ENCODE results near the gene CAMK2G.
A peak's percentile ranks its signal among the peaks of the same experiment; 100 is the strongest.

The CAMK2G gene

DNA sequence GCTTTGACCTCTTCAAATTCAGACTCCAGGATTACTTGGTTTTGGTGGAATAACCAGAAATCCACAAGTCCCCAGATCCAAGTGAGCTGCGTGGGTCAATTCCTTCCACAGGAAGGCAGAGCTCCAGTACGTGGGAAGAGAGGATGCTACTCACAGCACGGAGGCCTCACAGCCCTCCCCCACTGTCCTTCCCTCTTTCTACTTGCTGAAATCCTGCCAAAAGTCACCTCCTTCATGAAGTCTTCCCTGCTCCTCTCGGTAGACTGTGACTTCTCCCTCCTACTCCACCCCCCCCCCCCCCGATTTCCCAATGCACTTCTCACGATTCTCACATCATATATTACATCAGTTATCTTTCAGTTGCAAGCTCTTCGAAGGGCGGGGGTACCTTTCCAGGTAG is 12.3 kb downstream of the CAMK2G start:
- DNase-seq: no peak

DNA sequence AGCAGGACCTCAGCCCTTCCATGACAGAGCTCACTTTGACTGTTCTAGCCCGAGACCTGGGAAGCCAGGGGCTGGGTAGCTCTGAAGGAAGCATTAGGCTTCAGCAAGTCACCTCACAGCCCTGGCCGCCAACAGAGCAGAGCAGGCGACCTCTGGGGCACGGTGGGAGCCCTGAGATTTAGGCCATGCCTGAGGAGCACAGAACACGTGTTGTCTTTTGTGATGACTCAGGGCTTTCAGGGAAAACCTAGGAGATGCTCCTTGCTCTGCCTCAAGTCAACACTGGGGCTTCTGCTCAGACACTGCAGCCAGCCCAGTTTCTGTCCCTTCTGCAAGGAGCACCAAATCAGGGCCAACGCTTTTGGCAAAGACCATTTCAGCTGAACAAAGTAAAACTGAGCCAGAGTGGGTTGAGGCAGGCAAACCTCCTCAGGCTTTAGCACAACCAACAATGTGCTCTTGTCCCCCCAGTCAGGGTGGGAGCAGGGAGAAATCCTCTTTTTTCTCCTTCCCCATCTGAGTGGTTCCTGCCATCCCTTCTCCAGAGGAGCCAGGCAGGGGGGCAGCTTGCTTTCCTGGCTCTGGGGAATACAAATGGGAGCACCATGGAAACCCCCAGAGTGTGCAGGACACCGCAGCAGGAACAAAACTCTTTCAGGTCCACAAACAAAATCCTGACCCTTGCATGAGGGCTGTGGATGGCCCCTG is 14.4 kb downstream of the CAMK2G start:
- no peak for DNase-seq

DNA sequence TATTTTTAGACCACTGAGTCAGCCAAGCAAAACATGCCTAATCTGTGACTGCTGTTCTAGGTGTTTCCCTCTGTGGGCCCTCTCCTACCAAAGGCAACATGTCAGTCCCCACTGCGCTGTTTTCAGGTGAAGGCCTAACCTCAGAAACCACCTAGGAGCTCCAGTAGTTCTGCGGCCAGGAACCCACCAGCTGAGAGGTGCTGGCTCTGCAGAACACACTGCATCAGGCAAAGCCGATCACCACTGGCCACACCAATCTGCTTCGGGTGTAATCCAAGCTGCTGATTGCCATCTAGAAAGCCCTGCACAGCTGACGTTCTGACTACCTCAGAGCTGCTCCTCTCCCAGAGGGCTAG is 14.9 kb downstream of the CAMK2G start:
- DNase-seq: no peak

DNA sequence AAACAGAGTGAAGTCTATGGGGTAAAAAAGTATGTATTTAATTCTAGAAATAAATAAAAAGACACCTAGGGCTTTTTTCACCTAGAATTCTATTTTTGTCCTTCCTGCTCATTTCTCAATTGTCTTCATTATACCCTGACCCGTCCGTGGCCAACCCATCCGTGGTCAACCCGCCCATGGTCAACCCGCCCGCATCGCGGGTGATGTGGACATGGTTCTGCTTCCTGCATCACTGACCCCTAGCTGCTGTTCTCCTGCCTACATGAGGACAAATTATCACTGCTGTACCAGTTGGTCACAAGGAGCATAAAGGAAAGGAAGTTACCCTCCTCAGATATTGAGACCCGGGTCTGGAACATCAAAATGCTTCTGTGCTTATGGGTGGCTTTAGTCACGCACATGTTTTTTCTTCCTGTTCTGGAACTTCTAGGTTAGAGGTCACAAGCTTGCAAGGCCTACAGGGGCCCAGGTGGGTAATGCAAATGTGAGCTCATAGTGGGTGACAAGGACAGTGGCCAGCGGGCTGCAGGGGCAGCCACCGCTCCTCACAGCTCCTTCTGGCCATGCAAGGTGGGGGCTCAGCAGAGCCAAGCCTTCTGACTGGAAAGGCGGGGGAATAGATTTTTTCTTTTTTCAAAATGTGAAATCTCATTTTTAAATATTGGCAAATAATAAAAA is 15.5 kb downstream of the CAMK2G start:
- DNase-seq: no peak

DNA sequence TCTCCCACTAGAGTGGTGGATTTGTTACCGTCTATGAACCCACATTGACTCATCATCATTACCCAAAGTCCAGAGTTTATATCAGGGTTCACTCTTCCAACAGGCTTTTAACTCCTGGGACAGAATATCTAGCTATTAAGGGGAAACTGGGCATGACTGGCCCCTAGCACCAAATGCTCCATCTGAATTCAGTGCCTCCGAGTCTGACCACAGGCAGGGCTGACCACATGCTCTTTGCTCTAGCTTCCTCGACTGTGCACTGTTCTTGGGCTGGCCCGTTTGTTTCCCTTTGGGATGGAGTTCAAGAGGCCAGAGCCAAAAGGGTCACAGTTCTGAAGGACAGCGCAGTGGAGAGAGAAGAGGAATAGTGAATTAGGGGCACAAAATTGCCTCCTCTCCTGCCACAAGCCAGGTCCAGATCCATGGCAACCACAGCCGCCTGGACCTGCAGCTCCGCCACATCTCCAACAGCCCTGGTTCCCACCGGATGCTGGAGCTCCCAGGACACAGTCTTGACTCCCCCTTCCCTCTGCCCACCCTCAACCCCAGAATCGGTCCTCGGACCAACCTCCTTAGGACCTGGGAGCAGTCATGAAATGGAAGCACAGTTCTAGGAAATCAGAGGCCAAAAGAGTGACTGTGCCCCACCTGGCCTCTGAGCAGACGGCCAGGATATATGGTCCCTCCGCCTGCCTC is 16.2 kb downstream of the CAMK2G start:
- no peak for DNase-seq

DNA sequence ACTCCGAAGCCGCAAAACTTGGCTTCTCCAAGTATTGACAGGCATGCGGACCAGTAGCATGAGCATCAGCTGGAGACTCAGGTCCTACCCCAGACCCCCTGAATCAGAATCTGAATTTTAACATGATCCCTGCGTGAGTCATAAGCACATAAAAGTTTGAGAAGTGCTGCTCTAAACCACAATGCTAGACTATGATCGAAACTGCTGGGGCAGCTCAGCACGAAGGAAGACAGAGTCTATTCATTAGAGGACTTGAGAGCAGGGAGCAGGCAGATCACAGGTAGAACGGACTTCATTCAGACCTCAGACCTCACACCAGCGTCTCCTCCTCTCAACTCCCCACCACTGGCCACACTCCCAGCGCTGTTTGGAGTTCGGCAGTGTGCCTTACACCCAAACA is 16.9 kb downstream of the CAMK2G start:
- no peak for DNase-seq

DNA sequence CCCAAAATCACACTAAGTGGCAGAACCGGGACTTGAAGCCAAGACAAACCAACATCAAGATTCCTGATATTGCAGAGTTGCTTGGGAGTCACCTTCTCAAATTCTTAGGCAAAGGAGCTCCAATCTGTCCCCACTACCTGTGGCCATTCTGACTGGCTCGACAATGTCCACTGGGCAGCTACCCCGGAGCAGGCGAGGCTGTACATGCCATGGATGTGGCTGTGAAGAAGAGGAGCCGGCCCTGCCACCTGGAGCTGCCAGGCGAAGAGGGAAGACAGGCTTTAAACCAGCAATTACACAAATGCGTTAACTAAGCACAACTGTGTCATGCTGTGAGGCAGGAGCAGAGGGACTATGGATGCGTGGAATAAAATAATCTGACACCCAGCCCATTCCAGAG is 18.1 kb downstream of the CAMK2G start:
- DNase-seq: no peak

DNA sequence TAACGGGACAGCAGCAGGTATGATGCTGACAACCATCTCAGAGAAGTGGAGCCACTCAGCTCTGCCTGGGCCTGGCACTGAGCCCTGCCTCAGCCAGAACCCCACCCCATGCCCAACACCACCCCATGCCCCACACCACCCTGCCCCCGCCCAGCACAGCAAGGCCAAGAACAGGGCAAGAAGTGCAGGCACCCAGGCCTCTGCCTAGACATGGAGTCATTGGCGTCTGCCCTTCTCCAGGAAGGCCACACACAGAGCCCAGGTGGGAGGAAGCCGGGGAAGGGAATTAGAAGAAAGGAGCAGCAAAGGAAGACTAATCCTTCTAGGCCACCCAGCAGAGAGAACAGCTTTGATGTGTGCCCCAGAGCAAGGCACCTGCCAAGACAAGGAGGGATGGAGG is 18.9 kb downstream of the CAMK2G start:
- no peak for DNase-seq

DNA sequence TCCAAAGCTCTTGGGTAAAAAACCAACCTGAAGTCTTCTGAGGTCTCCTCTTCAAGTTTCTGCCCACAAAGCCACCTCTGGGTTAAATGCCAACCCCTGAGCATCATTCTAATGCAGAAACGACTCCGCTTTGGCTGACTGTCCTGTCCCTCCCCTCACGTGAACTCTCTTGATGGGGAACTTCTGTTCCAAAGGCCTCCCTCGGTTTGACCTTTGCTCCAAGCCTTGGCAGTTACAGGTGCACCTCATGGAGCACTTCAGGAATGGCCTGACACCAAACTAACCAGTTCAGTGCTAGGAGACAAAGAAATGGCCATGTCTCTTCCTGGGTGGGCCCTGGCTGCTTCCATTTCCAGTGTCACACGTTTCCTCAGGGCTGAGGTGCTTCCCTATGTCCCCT is 20.0 kb downstream of the CAMK2G start:
- DNase-seq: no peak

DNA sequence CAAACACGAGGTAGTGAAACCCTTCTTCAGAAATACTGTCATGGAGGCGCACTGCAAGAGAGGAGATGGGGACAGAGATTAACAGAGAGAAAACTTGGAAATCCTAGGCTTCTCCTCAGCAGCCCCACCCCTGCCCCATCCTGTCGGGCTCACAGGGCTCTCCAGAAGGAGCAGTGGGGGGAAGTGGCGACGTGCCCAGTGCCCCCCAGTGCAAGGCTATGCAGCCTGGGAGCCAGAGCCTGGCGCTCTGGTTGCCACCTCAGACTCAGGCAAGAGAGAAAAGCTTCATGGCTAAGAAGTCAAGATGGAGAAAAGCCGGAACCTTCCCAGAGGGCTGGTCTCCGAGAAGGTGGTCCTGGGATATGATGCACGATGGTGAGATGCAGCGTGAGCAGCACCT is 21.2 kb downstream of the CAMK2G start:
- no peak for DNase-seq

DNA sequence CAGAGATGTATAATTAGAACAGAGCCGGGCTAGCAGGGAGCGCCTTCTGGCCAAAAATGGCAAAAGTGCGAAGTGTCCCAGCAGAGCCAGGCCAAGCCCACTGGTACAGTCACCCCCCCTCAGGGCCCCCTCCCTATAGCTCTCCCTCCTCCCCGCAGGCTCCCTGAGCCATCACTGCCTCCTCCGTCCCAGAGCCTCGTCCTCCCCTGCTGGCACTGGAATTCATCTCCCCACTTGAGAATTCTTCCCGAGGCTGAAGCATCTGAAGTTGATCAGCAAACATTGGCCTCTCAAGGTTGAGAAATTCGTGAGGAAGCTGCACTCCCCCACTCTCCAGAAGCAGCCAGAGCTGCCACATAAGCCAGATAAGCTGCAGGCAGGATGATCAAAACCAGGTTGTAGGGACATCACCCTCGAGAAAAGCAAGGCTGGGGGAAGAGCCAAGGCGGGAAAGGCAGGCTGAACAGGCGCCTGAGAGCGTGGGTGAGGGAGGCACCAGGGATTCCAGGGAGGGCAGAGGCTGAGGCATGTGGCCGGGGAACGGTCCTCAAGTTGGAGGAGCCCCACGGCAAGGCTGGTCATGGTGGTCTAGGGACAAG is 23.4 kb downstream of the CAMK2G start:
- DNase-seq: no peak

DNA sequence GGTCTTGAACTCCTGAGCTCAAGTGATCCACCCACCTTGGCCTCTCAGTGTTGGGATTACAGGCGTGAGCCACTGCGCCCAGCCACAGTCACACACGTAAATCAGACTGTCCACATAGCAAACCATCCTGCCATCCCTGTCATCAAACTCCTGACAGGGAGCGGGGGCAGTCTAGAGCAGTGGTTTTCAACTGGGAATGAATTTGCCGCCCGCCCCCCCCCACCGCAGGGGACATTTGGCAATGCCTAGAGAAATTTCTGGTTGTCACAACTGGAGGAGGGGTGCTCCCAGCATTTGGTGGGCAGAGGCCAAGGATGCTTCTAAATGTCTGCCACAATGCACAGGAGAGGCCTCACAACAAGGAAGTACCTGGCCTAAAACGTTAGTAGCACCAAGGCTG is 24.1 kb downstream of the CAMK2G start:
- DNase-seq: no peak

DNA sequence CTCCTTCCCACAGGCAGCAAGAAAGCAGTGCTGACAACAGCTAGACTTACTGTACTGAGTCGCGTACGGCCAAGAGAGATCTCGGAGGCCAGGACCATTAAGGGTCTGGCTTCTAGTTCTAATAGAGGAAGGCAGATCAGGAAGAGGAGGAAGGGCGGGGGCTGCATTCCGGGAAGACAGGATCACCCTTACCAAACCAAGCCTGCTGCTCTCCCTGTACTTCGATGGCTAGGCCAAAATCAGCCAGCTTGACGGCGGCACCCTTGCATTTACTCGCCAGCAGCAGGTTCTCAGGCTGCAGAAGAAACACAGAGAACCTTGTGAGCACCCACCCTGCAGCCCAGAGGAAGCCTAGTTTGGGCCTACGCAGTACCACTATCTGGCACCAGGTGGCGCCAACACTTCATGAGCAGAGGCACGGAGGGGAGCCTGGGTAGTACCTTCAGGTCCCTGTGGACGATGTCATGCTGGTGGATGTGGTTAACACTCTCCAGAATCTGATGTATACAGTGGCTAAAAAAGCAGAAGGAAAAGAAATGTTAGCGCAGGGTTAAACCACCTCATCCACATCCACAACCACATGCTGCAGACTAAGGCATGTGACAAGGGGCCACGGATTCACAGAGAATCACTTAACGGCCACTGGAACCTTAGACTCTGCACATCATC is 25.4 kb downstream of the CAMK2G start:
- peak in 1 of 2 experiments; percentile 29 for DNase-seq

DNA sequence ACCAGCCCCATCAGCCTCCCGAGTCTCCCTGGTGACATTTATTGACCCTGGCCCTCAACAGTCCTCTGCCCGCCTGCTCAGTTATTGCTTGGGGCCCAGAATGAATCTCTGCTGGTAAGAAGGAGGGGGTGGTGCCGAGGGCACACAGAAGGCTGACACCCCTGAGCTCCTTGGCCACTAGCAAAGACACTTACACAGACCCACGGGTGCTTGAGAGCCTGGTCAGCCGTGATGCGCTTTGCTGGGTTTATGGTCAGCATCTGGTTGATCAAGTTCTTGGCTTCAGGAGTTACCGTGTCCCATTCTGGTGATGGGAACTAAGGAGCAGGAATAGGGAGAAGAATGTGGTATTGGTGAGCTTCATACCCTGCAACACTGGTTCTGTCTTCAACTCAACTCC is 27.3 kb downstream of the CAMK2G start:
- no peak for DNase-seq

DNA sequence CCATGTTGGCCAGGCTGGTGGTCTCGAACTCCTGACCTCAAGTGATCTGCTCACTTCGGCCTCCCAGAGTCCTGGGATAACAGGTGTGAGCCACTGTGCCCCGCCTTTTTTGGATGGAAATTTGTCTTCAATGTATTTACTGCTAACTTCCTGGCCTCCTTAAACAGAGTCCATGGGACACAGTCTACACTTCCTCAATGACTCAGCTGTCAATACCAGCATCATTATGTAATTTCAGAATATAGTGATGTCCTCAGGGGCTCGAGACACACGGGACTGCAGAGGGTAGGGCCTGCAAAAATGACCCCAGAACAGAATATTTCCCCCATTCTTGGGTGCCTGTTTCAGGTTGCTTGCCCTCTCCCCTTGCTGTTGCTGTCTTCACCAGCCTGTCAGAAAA is 31.1 kb downstream of the CAMK2G start:
- DNase-seq: no peak

DNA sequence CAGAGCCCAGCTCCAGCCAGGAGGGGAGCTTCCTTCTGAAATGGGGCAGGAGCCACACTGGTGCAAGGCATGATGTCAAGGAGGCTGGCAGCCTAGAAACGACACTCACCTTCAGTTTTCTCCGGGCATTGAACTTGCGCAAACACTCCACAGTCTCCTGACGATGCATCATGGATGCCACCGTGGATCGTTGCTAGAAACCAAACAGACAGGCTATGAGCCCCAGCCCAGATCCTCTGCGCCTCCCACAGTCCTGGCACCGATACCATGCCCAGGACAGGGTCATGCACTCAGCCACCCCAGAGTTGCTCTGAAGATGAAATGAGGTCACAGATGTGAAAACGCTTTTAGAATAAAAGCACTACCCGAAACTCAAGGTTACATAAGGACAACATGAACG is 32.0 kb downstream of the CAMK2G start:
- no peak for DNase-seq

DNA sequence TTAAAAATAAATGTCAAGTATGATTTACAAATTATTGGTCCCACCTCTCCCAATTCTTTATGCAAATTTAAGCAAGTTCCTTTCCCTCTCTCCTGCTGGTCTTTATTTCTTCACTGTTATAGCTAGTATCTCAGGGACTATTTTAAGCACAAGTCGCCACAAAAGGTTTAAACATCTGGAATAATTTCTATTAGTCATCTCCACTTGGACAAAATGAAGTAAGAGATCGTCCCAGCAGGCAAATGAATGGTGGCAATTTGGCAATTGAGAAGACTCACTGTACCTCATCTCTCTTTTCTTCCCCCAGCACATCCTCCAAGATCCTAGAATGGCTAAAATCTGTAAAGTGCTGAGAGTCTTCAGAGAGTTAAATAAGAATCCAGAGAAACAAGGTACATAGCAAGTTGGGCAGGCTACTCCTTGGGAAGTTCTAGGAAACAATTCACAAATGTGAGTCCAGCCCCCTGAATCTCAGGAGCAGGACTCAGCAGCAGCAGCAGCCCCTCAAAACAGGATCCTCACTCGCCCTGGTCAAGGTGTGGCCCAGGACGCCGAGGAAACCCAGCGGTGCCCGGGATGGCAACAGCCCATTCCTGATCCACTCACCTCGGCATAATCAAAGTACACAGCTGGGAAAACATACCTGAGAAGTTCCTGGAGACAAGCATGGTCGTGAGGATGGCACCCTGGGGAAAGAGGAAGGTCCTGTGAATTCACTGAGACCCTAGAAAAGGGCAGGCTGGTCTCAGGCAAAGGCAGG is 32.6 kb downstream of the CAMK2G start:
- DNase-seq: no peak

DNA sequence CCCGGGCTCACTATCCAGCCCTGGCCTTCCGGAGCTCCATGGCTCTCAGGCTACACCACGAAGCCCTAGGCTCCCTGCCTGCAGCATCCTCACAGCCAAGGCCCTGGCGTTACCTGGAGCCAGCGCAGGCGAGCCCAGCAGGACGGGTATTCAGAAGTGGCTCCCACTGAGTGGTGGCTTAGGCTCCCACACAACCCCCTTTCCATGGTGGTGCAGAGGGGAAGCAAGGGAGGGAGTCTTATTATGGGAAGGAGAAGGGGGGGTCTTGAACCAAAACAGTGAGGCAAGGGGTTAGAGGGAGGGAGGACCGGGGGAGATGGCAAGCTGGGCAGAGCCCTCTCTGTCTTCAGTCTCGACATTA is 33.3 kb downstream of the CAMK2G start:
- DNase-seq: no peak

DNA sequence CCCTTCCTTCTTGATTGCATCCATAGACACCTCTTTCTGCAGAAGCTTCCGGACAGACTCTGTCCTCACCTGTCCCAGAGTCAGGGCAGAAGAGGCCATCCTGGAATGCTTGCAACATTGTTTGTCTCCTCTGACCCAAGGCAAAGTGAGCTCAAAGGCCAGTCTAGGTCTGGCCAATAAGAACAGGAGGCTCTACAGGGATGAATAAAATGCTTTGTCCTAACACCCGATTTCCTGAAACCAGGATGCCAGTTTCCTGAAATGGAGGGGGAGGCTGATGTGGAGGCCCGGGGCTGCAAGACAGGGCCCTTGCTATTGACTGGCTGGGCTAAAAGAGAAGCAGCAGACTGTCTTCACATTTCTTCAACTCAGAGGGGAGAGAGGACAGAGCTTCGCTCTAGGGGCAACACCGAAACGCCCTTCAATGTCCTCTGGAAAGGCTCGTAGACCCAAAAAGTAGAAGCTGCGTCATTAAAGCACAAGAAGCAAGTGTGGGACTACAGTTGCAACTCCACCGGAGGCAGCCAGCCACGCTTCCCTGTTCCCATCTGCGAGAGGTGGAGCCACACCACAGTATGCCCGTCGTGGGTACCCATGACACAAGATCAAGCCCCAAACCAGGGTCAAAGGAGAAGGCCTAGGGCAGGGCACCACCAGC is 33.8 kb downstream of the CAMK2G start:
- no peak for DNase-seq

DNA sequence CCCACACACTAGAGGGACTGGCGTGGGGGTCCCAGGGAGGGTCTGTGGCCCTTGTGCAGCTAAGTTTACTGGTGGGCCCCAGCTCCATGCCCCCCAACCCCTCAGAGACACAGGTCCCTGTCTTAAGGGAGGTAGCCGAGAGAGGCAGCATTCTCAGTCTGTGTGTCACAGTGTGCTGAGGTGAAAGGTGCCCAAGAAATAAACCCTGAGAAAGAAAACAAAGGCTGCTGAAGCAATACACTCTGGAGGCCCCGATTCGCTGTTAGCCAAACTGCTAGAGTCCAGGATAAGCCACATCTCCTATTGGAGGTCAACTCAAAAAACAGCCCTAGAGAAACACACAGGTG is 34.3 kb downstream of the CAMK2G start:
- DNase-seq: no peak

DNA sequence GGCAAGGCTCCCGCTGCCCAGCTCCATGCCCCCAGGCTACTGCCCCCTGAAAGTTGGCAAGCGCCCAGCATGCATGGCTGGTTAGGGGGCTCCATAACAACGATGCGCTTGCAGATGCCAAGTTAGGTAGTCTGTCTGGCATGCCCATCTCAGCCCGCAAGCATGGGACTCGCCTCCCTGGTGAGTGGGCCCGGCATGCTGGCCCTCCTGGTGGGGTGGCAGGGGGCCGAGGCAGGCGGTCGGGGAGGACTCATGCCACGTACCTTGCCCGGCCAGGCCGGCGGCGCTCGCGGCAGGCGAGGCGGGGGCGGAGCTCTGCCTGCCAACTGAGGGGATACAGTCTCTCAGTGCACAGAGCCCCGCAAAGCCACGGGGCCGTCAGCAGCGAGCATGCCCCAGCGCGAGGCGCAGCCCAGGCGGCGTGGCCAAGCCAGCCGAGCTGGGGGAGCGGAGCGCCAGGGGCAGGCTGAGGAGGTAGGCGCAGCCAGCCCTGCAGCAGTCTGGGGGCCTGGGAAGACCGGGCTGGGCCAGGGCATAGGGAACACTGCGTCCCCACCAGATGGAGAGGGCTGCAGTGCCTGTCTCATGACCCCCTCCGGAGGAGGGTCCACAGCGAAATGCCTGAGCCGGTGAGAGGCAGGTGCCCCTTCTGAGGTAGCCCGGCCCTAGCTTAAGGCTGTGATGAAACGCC is 34.9 kb downstream of the CAMK2G start:
- DNase-seq: no peak

DNA sequence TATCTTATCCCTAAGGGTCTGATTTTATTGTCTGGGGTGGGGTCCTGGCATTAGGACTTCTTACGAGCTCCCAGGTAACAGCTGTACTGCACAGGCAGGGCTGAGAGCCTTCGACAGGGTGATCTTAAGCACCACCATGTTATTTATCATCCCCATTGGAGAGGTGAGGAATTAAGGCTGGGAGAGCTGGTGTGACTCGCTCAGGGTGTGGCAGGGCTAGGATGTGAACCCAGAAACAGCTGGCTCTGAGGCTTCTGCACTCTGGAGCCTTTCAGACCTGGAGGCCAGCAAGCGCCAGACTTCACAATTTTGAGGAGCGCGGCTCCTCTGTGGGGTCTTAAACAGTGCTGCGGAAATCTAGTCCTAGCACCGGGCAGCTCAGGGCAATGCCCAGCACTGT is 35.5 kb downstream of the CAMK2G start:
- no peak for DNase-seq

Measured in NCI-H524 (cell line).